ENCODE results near the gene NR3C1.
"Not testable (repeated sequence)": the region's sequence is repeated elsewhere in the genome, so short reads cannot be mapped to it uniquely, and the experiment has no call there.

Gene NR3C1

GRCh38 chr5:143360755-143361154 is 42.7 kb downstream of the NR3C1 start:
- no peak for DNase-seq

GRCh38 chr5:143359869-143360268 is 43.6 kb downstream of the NR3C1 start:
- DNase-seq, result no peak

GRCh38 chr5:143356855-143357583 is 46.5 kb downstream of the NR3C1 start:
- no peak for DNase-seq

- DNase-seq, result peak; percentile 86
These were observed 47.8 kb downstream of the NR3C1 start for GRCh38 chr5:143355710-143356109.

- no peak for DNase-seq
These were observed 49.5 kb downstream of the NR3C1 start for GRCh38 chr5:143354025-143354424.

- DNase-seq, result no peak
These were observed 50.8 kb downstream of the NR3C1 start for GRCh38 chr5:143352691-143353090.

- no peak for DNase-seq
These were observed 52.5 kb downstream of the NR3C1 start for GRCh38 chr5:143350751-143351602.

- no peak for DNase-seq
These were observed 53.1 kb downstream of the NR3C1 start for GRCh38 chr5:143350341-143350740.

GRCh38 chr5:143349177-143349576 is 54.3 kb downstream of the NR3C1 start:
- DNase-seq, result no peak

GRCh38 chr5:143347698-143348344 is 55.7 kb downstream of the NR3C1 start:
- DNase-seq, result no peak

GRCh38 chr5:143347046-143347445 is 56.4 kb downstream of the NR3C1 start:
- no peak for DNase-seq

GRCh38 chr5:143345671-143346440 is 57.6 kb downstream of the NR3C1 start:
- no peak for DNase-seq

- DNase-seq, result no peak
These were observed 60.4 kb downstream of the NR3C1 start for GRCh38 chr5:143343042-143343441.

- DNase-seq, result no peak
These were observed 60.9 kb downstream of the NR3C1 start for GRCh38 chr5:143342607-143343006.

- no peak for DNase-seq
These were observed 61.5 kb downstream of the NR3C1 start for GRCh38 chr5:143341807-143342570.

GRCh38 chr5:143340891-143341685 is 62.4 kb downstream of the NR3C1 start:
- no peak for DNase-seq

- no peak for DNase-seq
These were observed 64.7 kb downstream of the NR3C1 start for GRCh38 chr5:143338658-143339366.

- no peak for DNase-seq
These were observed 65.5 kb downstream of the NR3C1 start for GRCh38 chr5:143337946-143338345.

GRCh38 chr5:143336485-143336884 is 67.0 kb downstream of the NR3C1 start:
- no peak for DNase-seq

GRCh38 chr5:143334903-143335302 is 68.6 kb downstream of the NR3C1 start:
- no peak for DNase-seq

- not testable (repeated sequence) for DNase-seq
These were observed 69.1 kb downstream of the NR3C1 start for GRCh38 chr5:143334380-143334779.

Data from femur (tissue), 1 donor.